ENCODE data around the gene GNA12.

The GNA12 gene

GRCh38 chr7:2838451-2838850, 5.7 kb downstream of the GNA12 start:
- Histone ChIP-seq H2AK5ac (ENCODE audit: low read depth, low read length) (no peak overlapping the region), H3K23ac (ENCODE audit: low read depth, low read length, poor library complexity) (no peak overlapping the region), H3K4me3 (ENCODE audit: low read length in 2 of 2) (no peak overlapping the region), H4K8ac (ENCODE audit: low read depth, low read length) (no peak overlapping the region), H3K4ac (ENCODE audit: low read length) (no peak overlapping the region), H3K9ac (ENCODE audit: low read depth, low read length, poor library complexity) (no peak overlapping the region), H3K4me2 (ENCODE audit: insufficient read depth, low read length, poor library complexity, severe bottlenecking) (no peak overlapping the region), H3K79me1 (ENCODE audit: low read depth, low read length) (no peaks in the 10 kb centered on the region), H3K27ac (replicated peaks; ENCODE audit: low read length) (no peak overlapping the region), H3K4me1 (ENCODE audit: control insufficient read depth in 2 of 2, insufficient read depth in 1 of 2, low read depth in 1 of 2, low read length in 2 of 2) (peaks cover 2 to 3% of the 10 kb centered on the region in 2 donors), H3K18ac (ENCODE audit: low read length) (no peak overlapping the region), H4K91ac (ENCODE audit: low read depth, low read length, poor library complexity) (no peak overlapping the region), H3K14ac (ENCODE audit: low read length) (no peak overlapping the region), H2BK15ac (ENCODE audit: low read length) (no peak overlapping the region), H2AFZ (ENCODE audit: low read length) (no peak overlapping the region), H2BK12ac (ENCODE audit: low read length) (no peak overlapping the region), H2BK5ac (ENCODE audit: low read length) (no peak overlapping the region), H3K9me3 (replicated peaks in 1 of 2; ENCODE audit: control insufficient read depth in 2 of 2, insufficient read depth in 1 of 2, low read depth in 1 of 2, low read length in 2 of 2) (peaks cover 0 to 8% of the 10 kb centered on the region in 2 donors), H3K27me3 (ENCODE audit: control insufficient read depth in 3 of 3, insufficient read depth in 3 of 3, low read depth in 1 of 3, low read length in 3 of 3) (no peaks in the 10 kb centered on the region), H3K36me3 (replicated peaks in 1 of 2; ENCODE audit: control insufficient read depth in 2 of 2, insufficient read depth in 2 of 2, low read length in 2 of 2) (peaks cover 6 to 93% of the 10 kb centered on the region in 2 donors), H2BK120ac (ENCODE audit: low read depth, low read length) (no peak overlapping the region)
- DNase-seq (ENCODE audit: low spot score): no peak
- no CpG with 5 or more reads among the region's 3 CpGs for WGBS, 2 donors (ENCODE audit: extremely low coverage in 2 of 2, insufficient read length in 2 of 2, insufficient replicate concordance in 1 of 2)

DNA sequence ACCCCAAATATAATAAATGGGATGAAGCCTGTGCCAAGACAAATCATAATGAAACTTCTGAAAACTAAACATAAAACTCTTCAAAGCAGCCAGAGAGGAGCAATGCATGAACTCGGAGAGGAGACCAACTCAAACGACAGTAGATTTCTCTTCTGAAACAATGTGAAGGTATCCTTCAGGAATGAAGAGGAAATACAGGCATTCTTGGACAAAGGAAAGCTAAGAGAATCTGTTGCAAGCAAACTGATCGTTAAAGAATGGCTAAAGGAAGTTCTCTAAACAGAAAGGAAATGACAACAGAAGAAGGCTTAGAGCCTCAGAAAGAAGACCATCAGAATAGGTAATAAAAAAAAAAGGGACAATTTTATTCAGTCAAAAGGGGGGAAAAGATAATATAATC, 6.6 kb downstream of the GNA12 start:
- H2BK12ac ChIP-seq (ENCODE audit: low read length): no peak overlapping the region
- H3K79me1 ChIP-seq (ENCODE audit: low read depth, low read length): peaks cover 2% of the 10 kb centered on the region
- no CpG with 5 or more reads among the region's 3 CpGs for WGBS, 2 donors (ENCODE audit: extremely low coverage in 2 of 2, insufficient read length in 2 of 2, insufficient replicate concordance in 1 of 2)
- H2BK5ac ChIP-seq (ENCODE audit: low read length): no peak overlapping the region
- H3K23ac ChIP-seq (ENCODE audit: low read depth, low read length, poor library complexity): no peak overlapping the region
- peaks cover 0 to 8% of the 10 kb centered on the region in 2 donors for H3K9me3 ChIP-seq (replicated peaks in 1 of 2; ENCODE audit: control insufficient read depth in 2 of 2, insufficient read depth in 1 of 2, low read depth in 1 of 2, low read length in 2 of 2)
- no peaks in the 10 kb centered on the region for H3K27me3 ChIP-seq (ENCODE audit: control insufficient read depth in 3 of 3, insufficient read depth in 3 of 3, low read depth in 1 of 3, low read length in 3 of 3)
- no peak overlapping the region for H3K27ac ChIP-seq (replicated peaks; ENCODE audit: low read length)
- no peaks in the 10 kb centered on the region for H3K4me1 ChIP-seq (ENCODE audit: control insufficient read depth in 2 of 2, insufficient read depth in 1 of 2, low read depth in 1 of 2, low read length in 2 of 2)
- H2BK15ac ChIP-seq (ENCODE audit: low read length): no peak overlapping the region
- H3K36me3 ChIP-seq (replicated peaks in 1 of 2; ENCODE audit: control insufficient read depth in 2 of 2, insufficient read depth in 2 of 2, low read length in 2 of 2): peaks cover 6 to 97% of the 10 kb centered on the region in 2 donors
- no peak overlapping the region for H3K4me3 ChIP-seq (ENCODE audit: low read length in 2 of 2)
- no peak overlapping the region for H2AFZ ChIP-seq (ENCODE audit: low read length)
- no peak overlapping the region for H2BK120ac ChIP-seq (ENCODE audit: low read depth, low read length)
- no peak overlapping the region for H3K18ac ChIP-seq (ENCODE audit: low read length)
- no peak for DNase-seq (ENCODE audit: low spot score)
- H3K4me2 ChIP-seq (ENCODE audit: insufficient read depth, low read length, poor library complexity, severe bottlenecking): no peak overlapping the region
- no peak overlapping the region for H3K4ac ChIP-seq (ENCODE audit: low read length)
- H3K14ac ChIP-seq (ENCODE audit: low read length): no peak overlapping the region
- no peak overlapping the region for H3K9ac ChIP-seq (ENCODE audit: low read depth, low read length, poor library complexity)
- no peak overlapping the region for H2AK5ac ChIP-seq (ENCODE audit: low read depth, low read length)
- H4K8ac ChIP-seq (ENCODE audit: low read depth, low read length): no peak overlapping the region
- H4K91ac ChIP-seq (ENCODE audit: low read depth, low read length, poor library complexity): no peak overlapping the region

DNA sequence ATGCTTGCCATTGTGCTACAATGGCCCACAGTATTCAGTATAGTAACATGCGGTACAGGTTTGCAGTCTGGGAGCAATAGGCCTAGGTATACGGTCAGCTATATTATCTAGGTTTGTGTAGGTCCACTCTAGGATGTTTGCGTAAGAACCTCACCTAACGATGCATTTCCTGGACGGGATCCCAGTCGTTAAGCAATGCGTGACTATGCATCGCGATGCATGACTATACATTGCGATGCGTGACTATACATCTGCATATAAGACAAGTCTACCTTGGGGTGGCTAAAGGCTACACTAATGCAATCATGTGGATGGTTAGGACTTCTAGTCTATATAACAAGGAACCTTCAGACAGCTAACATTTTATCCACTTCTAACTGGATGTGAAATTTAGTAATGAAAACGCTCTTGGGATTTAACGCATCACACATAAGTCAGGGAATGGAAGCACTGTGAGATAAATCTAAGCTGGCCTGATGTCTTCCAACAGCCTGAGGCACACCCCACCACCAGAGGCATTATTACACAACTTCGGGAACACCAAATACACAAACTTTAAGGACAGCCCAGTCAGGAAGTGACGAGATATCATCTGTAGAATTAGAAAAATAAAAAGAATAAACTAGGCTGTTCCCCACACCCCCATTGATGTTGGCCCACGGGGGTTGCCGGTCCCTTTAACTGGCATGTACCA, 9.2 kb downstream of the GNA12 start:
- H3K36me3 ChIP-seq (replicated peaks in 1 of 2; ENCODE audit: control insufficient read depth in 2 of 2, insufficient read depth in 2 of 2, low read length in 2 of 2): peaks cover 6 to 84% of the 10 kb centered on the region in 2 donors
- WGBS, 2 donors (ENCODE audit: extremely low coverage in 2 of 2, insufficient read length in 2 of 2, insufficient replicate concordance in 1 of 2): no CpG with 5 or more reads among the region's 17 CpGs

GRCh38 chr7:2833083-2833910, 10.8 kb downstream of the GNA12 start:
- Histone ChIP-seq H3K27me3 (ENCODE audit: control insufficient read depth in 3 of 3, insufficient read depth in 3 of 3, low read depth in 1 of 3, low read length in 3 of 3) (no peaks in the 10 kb centered on the region), H3K14ac (ENCODE audit: low read length) (no peak overlapping the region), H4K91ac (ENCODE audit: low read depth, low read length, poor library complexity) (no peak overlapping the region), H3K18ac (ENCODE audit: low read length) (no peak overlapping the region), H3K4me1 (ENCODE audit: control insufficient read depth in 2 of 2, insufficient read depth in 1 of 2, low read depth in 1 of 2, low read length in 2 of 2) (peaks cover 0 to 4% of the 10 kb centered on the region in 2 donors), H2BK5ac (ENCODE audit: low read length) (no peak overlapping the region), H3K27ac (replicated peaks; ENCODE audit: low read length) (no peak overlapping the region), H3K36me3 (replicated peaks in 1 of 2; ENCODE audit: control insufficient read depth in 2 of 2, insufficient read depth in 2 of 2, low read length in 2 of 2) (peaks cover 6 to 69% of the 10 kb centered on the region in 2 donors), H3K79me1 (ENCODE audit: low read depth, low read length) (peaks cover 6% of the 10 kb centered on the region), H3K4ac (ENCODE audit: low read length) (no peak overlapping the region), H3K9ac (ENCODE audit: low read depth, low read length, poor library complexity) (no peak overlapping the region), H2BK15ac (ENCODE audit: low read length) (no peak overlapping the region), H2AK5ac (ENCODE audit: low read depth, low read length) (no peak overlapping the region), H2BK12ac (ENCODE audit: low read length) (no peak overlapping the region), H2AFZ (ENCODE audit: low read length) (no peak overlapping the region), H3K23ac (ENCODE audit: low read depth, low read length, poor library complexity) (no peak overlapping the region), H2BK120ac (ENCODE audit: low read depth, low read length) (no peak overlapping the region), H3K4me3 (ENCODE audit: low read length in 2 of 2) (no peak overlapping the region), H3K9me3 (replicated peaks in 1 of 2; ENCODE audit: control insufficient read depth in 2 of 2, insufficient read depth in 1 of 2, low read depth in 1 of 2, low read length in 2 of 2) (no peaks in the 10 kb centered on the region), H4K8ac (ENCODE audit: low read depth, low read length) (no peak overlapping the region), H3K4me2 (ENCODE audit: insufficient read depth, low read length, poor library complexity, severe bottlenecking) (no peak overlapping the region)
- WGBS, 2 donors (ENCODE audit: extremely low coverage in 2 of 2, insufficient read length in 2 of 2, insufficient replicate concordance in 1 of 2): no CpG with 5 or more reads among the region's 19 CpGs
- DNase-seq (ENCODE audit: low spot score): no peak

More for the DNA sequence above, 9.2 kb downstream of the GNA12 start:
- Histone ChIP-seq H4K91ac (ENCODE audit: low read depth, low read length, poor library complexity) (no peak overlapping the region), H2BK5ac (ENCODE audit: low read length) (no peak overlapping the region), H3K4me1 (ENCODE audit: control insufficient read depth in 2 of 2, insufficient read depth in 1 of 2, low read depth in 1 of 2, low read length in 2 of 2) (no peaks in the 10 kb centered on the region), H3K4me3 (ENCODE audit: low read length in 2 of 2) (no peak overlapping the region), H3K14ac (ENCODE audit: low read length) (no peak overlapping the region), H2BK12ac (ENCODE audit: low read length) (no peak overlapping the region), H3K27ac (replicated peaks; ENCODE audit: low read length) (no peak overlapping the region), H3K18ac (ENCODE audit: low read length) (no peak overlapping the region), H2BK15ac (ENCODE audit: low read length) (no peak overlapping the region), H3K9me3 (replicated peaks in 1 of 2; ENCODE audit: control insufficient read depth in 2 of 2, insufficient read depth in 1 of 2, low read depth in 1 of 2, low read length in 2 of 2) (peaks cover 0 to 4% of the 10 kb centered on the region in 2 donors), H3K79me1 (ENCODE audit: low read depth, low read length) (peaks cover 6% of the 10 kb centered on the region), H3K9ac (ENCODE audit: low read depth, low read length, poor library complexity) (no peak overlapping the region), H3K27me3 (ENCODE audit: control insufficient read depth in 3 of 3, insufficient read depth in 3 of 3, low read depth in 1 of 3, low read length in 3 of 3) (no peaks in the 10 kb centered on the region), H4K8ac (ENCODE audit: low read depth, low read length) (no peak overlapping the region), H3K4ac (ENCODE audit: low read length) (no peak overlapping the region), H2AK5ac (ENCODE audit: low read depth, low read length) (no peak overlapping the region), H3K4me2 (ENCODE audit: insufficient read depth, low read length, poor library complexity, severe bottlenecking) (no peak overlapping the region), H2BK120ac (ENCODE audit: low read depth, low read length) (no peak overlapping the region), H3K23ac (ENCODE audit: low read depth, low read length, poor library complexity) (no peak overlapping the region), H2AFZ (ENCODE audit: low read length) (no peak overlapping the region)
- no peak for DNase-seq (ENCODE audit: low spot score)

All from neuronal stem cell (in vitro differentiated cells).